Activated CD4-positive, alpha-beta memory T cell treated with anti-CD3 and anti-CD28 coated beads, Interleukin-2, amount 10 ng/mL, durations not matched to agents 7 days and 5 days (primary cell): ENCODE data around the gene UBALD2. TPM values are rescaled to one million over a fixed set of nuclear protein-coding genes. Genes with fewer than 3 reads are reported as not detected.

ENCODE experiments used
- CTCF ChIA-PET: fragments of 350-600 bp; sonication (Branson Sonifier 250); formaldehyde crosslinking; loops from one replicate; lab custom pipeline; 2021; ENCODE audit warnings: antibody characterized with exemption, inconsistent platforms; lab: Charles Lee
- POLR2A ChIA-PET: fragments of 350-600 bp; sonication (Branson Sonifier 250); formaldehyde crosslinking; loops from one replicate; lab custom pipeline; 2021; ENCODE audit warnings: antibody characterized with exemption; lab: Charles Lee
- DNase-seq: peaks from one replicate; pipeline ENCODE4 v3.0.0-alpha.2; 2020
- H3K27ac Mint-ChIP-seq: one replicate; pipeline ENCODE4 v1.8.0; 2021; ENCODE audit warnings: mild to moderate bottlenecking, mixed read lengths
- H3K27me3 Mint-ChIP-seq: one replicate; pipeline ENCODE4 v1.8.0; 2021; ENCODE audit warnings: mixed read lengths
- H3K36me3 Mint-ChIP-seq: one replicate; pipeline ENCODE4 v1.8.0; 2021; ENCODE audit warnings: low read depth, mixed read lengths
- H3K4me1 Mint-ChIP-seq: one replicate; pipeline ENCODE4 v1.8.0; 2021; ENCODE audit warnings: mixed read lengths
- H3K4me3 Mint-ChIP-seq: one replicate; pipeline ENCODE4 v1.8.0; 2021; ENCODE audit warnings: mild to moderate bottlenecking, mixed read lengths
- H3K9me3 Mint-ChIP-seq: one replicate; pipeline ENCODE4 v1.8.0; 2021; ENCODE audit warnings: mixed read lengths
- total RNA-seq, 2 experiments: library from RNA; stranded (reverse); gene quantifications; one replicate each; pipeline ENCODE4 v1.2.3, GENCODE V29; 2021

The UBALD2 gene
- total RNA-seq, 2 experiments from 2014 or later = 524 to 546 TPM

GRCh38 chr17:76268015-76268749 lies 3.0 kb downstream of the UBALD2 start:
- no peaks in the 10 kb centered on the region for H3K27me3 Mint-ChIP-seq
- ChIA-PET CTCF (interaction anchor here (0.9 to 4.4 kb wide), 9 partner anchors 12 to 147 kb away, joined by 3 to 32 read pairs (median 6); no protein-coding TSS in a partner anchor), POLR2A (interaction anchor here (1.1 to 22.6 kb wide), 17 partner anchors 12 to 483 kb away, joined by 3 to 1335 read pairs (median 8); partner anchors contain the start of genes EXOC7, FOXJ1, RNF157 and SRP68)
- H3K36me3 Mint-ChIP-seq = peaks cover 61% of the 10 kb centered on the region
- peak overlapping the region; percentile 98 for H3K27ac Mint-ChIP-seq
- H3K9me3 Mint-ChIP-seq = no peaks in the 10 kb centered on the region
- peak overlapping the region; percentile 96 for H3K4me3 Mint-ChIP-seq
- peaks cover 59% of the 10 kb centered on the region for H3K4me1 Mint-ChIP-seq
- DNase-seq = peak; percentile 83

GRCh38 chr17:76268991-76269981 lies 4.1 kb downstream of the UBALD2 start:
- Mint-ChIP-seq H3K36me3 (peaks cover 61% of the 10 kb centered on the region), H3K27ac (peak overlapping the region; percentile 98), H3K9me3 (no peaks in the 10 kb centered on the region), H3K4me1 (peaks cover 57% of the 10 kb centered on the region), H3K27me3 (no peaks in the 10 kb centered on the region), H3K4me3 (peak overlapping the region; percentile 96)
- CTCF ChIA-PET = interaction anchor here (0.9 to 4.4 kb wide), 8 partner anchors 11 to 148 kb away, joined by 3 to 32 read pairs (median 6); no protein-coding TSS in a partner anchor
- DNase-seq = peak; percentile 32
- POLR2A ChIA-PET = interaction anchor here (0.9 to 22.6 kb wide), 20 partner anchors 11 to 484 kb away, joined by 3 to 1335 read pairs (median 8); partner anchors contain the start of genes ACOX1, EXOC7, FOXJ1 and RNF157

- H3K4me3 Mint-ChIP-seq = peak overlapping the region; percentile 96
- H3K36me3 Mint-ChIP-seq = peaks cover 63% of the 10 kb centered on the region
- H3K27me3 Mint-ChIP-seq = no peaks in the 10 kb centered on the region
Observed at GRCh38 chr17:76270127-76270592, 5.0 kb downstream of the UBALD2 start.

GRCh38 chr17:76270770-76271668 lies 5.9 kb downstream of the UBALD2 start:
- CTCF ChIA-PET = interaction anchor here (1.1 to 2.8 kb wide), 6 partner anchors 9 to 257 kb away, joined by 3 to 22 read pairs (median 6); no protein-coding TSS in a partner anchor
- Mint-ChIP-seq H3K27ac (peak overlapping the region; percentile 93), H3K4me3 (peak overlapping the region; percentile 73), H3K36me3 (peaks cover 61% of the 10 kb centered on the region), H3K27me3 (no peaks in the 10 kb centered on the region), H3K4me1 (peaks cover 61% of the 10 kb centered on the region), H3K9me3 (no peaks in the 10 kb centered on the region)
- POLR2A ChIA-PET = interaction anchor here (0.6 to 22.6 kb wide), 14 partner anchors 9 to 1857 kb away, joined by 3 to 1335 read pairs (median 50); partner anchors contain the start of genes EXOC7, FOXJ1, RNF157 and SPHK1
- peak; percentile 38 for DNase-seq

More at GRCh38 chr17:76270127-76270592, 5.0 kb downstream of the UBALD2 start:
- peak; percentile 32 for DNase-seq
- Mint-ChIP-seq H3K27ac (peak overlapping the region; percentile 98), H3K4me1 (peaks cover 60% of the 10 kb centered on the region), H3K9me3 (no peaks in the 10 kb centered on the region)
- CTCF ChIA-PET = interaction anchor here (2.0 to 4.4 kb wide), 4 partner anchors 9 to 90 kb away, joined by 13 to 32 read pairs (median 21); no protein-coding TSS in a partner anchor
- POLR2A ChIA-PET = interaction anchor here (0.9 to 22.6 kb wide), 14 partner anchors 10 to 374 kb away, joined by 3 to 1335 read pairs (median 50); partner anchors contain the start of genes ACOX1, EXOC7, FOXJ1 and RNF157

- ChIA-PET POLR2A (interaction anchor here (0.6 to 22.6 kb wide), 18 partner anchors 8 to 1856 kb away, joined by 3 to 1335 read pairs (median 5); partner anchors contain the start of genes EXOC7, FOXJ1, RNF157 and SPHK1), CTCF (interaction anchor here (0.6 to 2.8 kb wide), 7 partner anchors 8 to 258 kb away, joined by 3 to 22 read pairs (median 4); no protein-coding TSS in a partner anchor)
- peak; percentile 80 for DNase-seq
- Mint-ChIP-seq H3K27me3 (no peaks in the 10 kb centered on the region), H3K9me3 (no peaks in the 10 kb centered on the region), H3K4me1 (peaks cover 61% of the 10 kb centered on the region), H3K27ac (peak overlapping the region; percentile 93), H3K36me3 (peaks cover 52% of the 10 kb centered on the region), H3K4me3 (peak overlapping the region; percentile 73)
Observed at GRCh38 chr17:76271669-76272540, 6.8 kb downstream of the UBALD2 start.

GRCh38 chr17:76272541-76273444 lies 7.6 kb downstream of the UBALD2 start:
- H3K27ac Mint-ChIP-seq = peak overlapping the region; percentile 93
- peak; percentile 48 for DNase-seq
- H3K36me3 Mint-ChIP-seq = peaks cover 45% of the 10 kb centered on the region
- peaks cover 62% of the 10 kb centered on the region for H3K4me1 Mint-ChIP-seq
- ChIA-PET POLR2A (interaction anchor here (0.6 to 22.6 kb wide), 14 partner anchors 19 to 253 kb away, joined by 3 to 1335 read pairs (median 21); partner anchors contain the start of genes EXOC7, FOXJ1, RNF157 and SPHK1), CTCF (interaction anchor here (0.6 to 2.8 kb wide), 4 partner anchors 92 to 259 kb away, joined by 3 to 22 read pairs (median 6); no protein-coding TSS in a partner anchor)
- no peaks in the 10 kb centered on the region for H3K27me3 Mint-ChIP-seq
- H3K4me3 Mint-ChIP-seq = peak overlapping the region; percentile 68
- no peaks in the 10 kb centered on the region for H3K9me3 Mint-ChIP-seq

GRCh38 chr17:76273445-76274111 lies 8.4 kb downstream of the UBALD2 start:
- Mint-ChIP-seq H3K27ac (peak overlapping the region; percentile 93), H3K4me3 (peak overlapping the region; percentile 13), H3K36me3 (peaks cover 37% of the 10 kb centered on the region), H3K9me3 (no peaks in the 10 kb centered on the region), H3K27me3 (no peaks in the 10 kb centered on the region), H3K4me1 (peaks cover 57% of the 10 kb centered on the region)
- ChIA-PET POLR2A (interaction anchor here (0.7 to 22.6 kb wide), 15 partner anchors 8 to 254 kb away, joined by 3 to 1335 read pairs (median 5); partner anchors contain the start of genes EXOC7, FOXJ1, RNF157 and SRP68), CTCF (interaction anchor here (1.2 to 2.3 kb wide), 4 partner anchors 81 to 147 kb away, joined by 3 to 10 read pairs (median 8); no protein-coding TSS in a partner anchor)
- DNase-seq = peak; percentile 31

- peaks cover 51% of the 10 kb centered on the region for H3K4me1 Mint-ChIP-seq
- H3K27ac Mint-ChIP-seq = peak overlapping the region; percentile 93
- CTCF ChIA-PET = interaction anchor here (0.8 to 2.3 kb wide), 7 partner anchors 27 to 260 kb away, joined by 3 to 10 read pairs (median 6); no protein-coding TSS in a partner anchor
- H3K4me3 Mint-ChIP-seq = no peak overlapping the region
- H3K9me3 Mint-ChIP-seq = no peaks in the 10 kb centered on the region
- peak; percentile 26 for DNase-seq
- peaks cover 29% of the 10 kb centered on the region for H3K36me3 Mint-ChIP-seq
- no peaks in the 10 kb centered on the region for H3K27me3 Mint-ChIP-seq
- POLR2A ChIA-PET = interaction anchor here (0.7 to 22.6 kb wide), 12 partner anchors 8 to 203 kb away, joined by 3 to 1335 read pairs (median 21); partner anchors contain the start of genes EXOC7, FOXJ1, RNF157 and UBALD2
Observed at GRCh38 chr17:76274112-76274956, 9.2 kb downstream of the UBALD2 start.
